ENCODE measurements around the gene RBM8A.

- peak; percentile 62 to 77 (median 73) for TF ChIP-seq CTCF (IDR thresholded peaks at IDR 0.05)
- peak; percentile 98 to 99 for TF ChIP-seq POLR2A (IDR thresholded peaks at IDR 0.05)
Measured at GRCh38 chr1:145927063-145927886, at the start of gene RBM8A.

All from Peyer's patch (tissue), 4 donors.